Spleen (tissue), 11 donors: ENCODE data around the gene POLDIP3. TPM values are rescaled to one million over a fixed set of nuclear protein-coding genes. Genes with fewer than 3 reads are reported as not detected.
"Not testable (repeated sequence)": the region's sequence is repeated elsewhere in the genome, so short reads cannot be mapped to it uniquely, and the experiment has no call there.

Experiments
- DNase-seq: peaks from one replicate; pipeline ENCODE4 v3.0.0-alpha.2; 2020
- H3K27ac ChIP-seq, 8 donors: fragments of 200-600 bp; sonication (generic) in 7 of 8; 1 replicate in 4 of 8; 2 replicates in 4 of 8; pipeline versions ENCODE4 v1.5.0 to v1.8.0; 2016 to 2021; ENCODE audit warnings: inconsistent platforms in 4 of 8, mild to moderate bottlenecking in 4 of 8, moderate library complexity in 1 of 8
- H3K27me3 ChIP-seq, 7 donors: fragments of 200-600 bp; sonication (generic) in 6 of 7; replicated peaks in 1 of 7; 1 replicate in 4 of 7; 2 replicates in 3 of 7; pipeline versions ENCODE4 v1.5.0 to v1.8.0; 2016 to 2021; ENCODE audit warnings: inconsistent platforms in 3 of 7, mild to moderate bottlenecking in 1 of 7
- H3K36me3 ChIP-seq, 6 donors: fragments of 200-600 bp; sonication (generic) in 5 of 6; 1 replicate in 4 of 6; 2 replicates in 2 of 6; pipeline versions ENCODE4 v1.5.0 to v1.8.0; 2016 to 2021; ENCODE audit warnings: inconsistent platforms in 2 of 6
- H3K4me1 ChIP-seq, 6 donors: fragments of 200-600 bp; sonication (generic) in 5 of 6; 1 replicate in 3 of 6; 2 replicates in 3 of 6; pipeline versions ENCODE4 v1.5.0 to v1.8.0; 2016 to 2021; ENCODE audit warnings: inconsistent platforms in 3 of 6
- H3K4me3 ChIP-seq, 8 donors: fragments of 200-600 bp; sonication (generic) in 7 of 8; 1 replicate in 4 of 8; 2 replicates in 4 of 8; pipeline versions ENCODE4 v1.5.0 to v1.8.0; 2016 to 2021; ENCODE audit warnings: inconsistent platforms in 4 of 8, mild to moderate bottlenecking in 4 of 8, moderate library complexity in 2 of 8
- H3K9me3 ChIP-seq, 8 donors: fragments of 200-600 bp; sonication (generic) in 7 of 8; 1 replicate in 4 of 8; 2 replicates in 4 of 8; pipeline versions ENCODE4 v1.5.0 to v1.8.0; 2016 to 2021; ENCODE audit warnings: inconsistent platforms in 4 of 8
- POLR2A ChIP-seq, 3 donors: fragments of 450-650 bp; IDR thresholded peaks; one replicate each; pipeline ENCODE4 v1.5.1; 2017; ENCODE audit warnings: antibody characterized with exemption in 3 of 3, mild to moderate bottlenecking in 1 of 3
- POLR2AphosphoS5 ChIP-seq, 3 donors: sonication (generic); formaldehyde crosslinking; IDR thresholded peaks; one replicate each; pipeline ENCODE4 v1.5.1; 2017; ENCODE audit warnings: antibody characterized with exemption in 3 of 3
- WGBS, 5 donors: extraction: QIAGEN DNeasy Blood & Tissue Kit in 3 of 5; methylation state at CpG; one replicate each; pipeline versions ENCODE4 v1.1.5 to v1.1.7; 2013 to 2018; 5-methylcytosine and 5-hydroxymethylcytosine counted together
- intact Hi-C: fragments of 100-400 bp; cut with DNase I; formaldehyde crosslinking; loops from one replicate; pipeline ENCODE4 v1.15.0; 2023; ENCODE audit warnings: low total_unique reads
- polyA plus RNA-seq, 3 donors: library from polyadenylated mRNA; stranded (reverse); fragments of 200-250 nt; gene quantifications; one replicate each; pipeline ENCODE4 v1.2.1, GENCODE V29; 2013
- small RNA-seq, 4 donors: library from RNA; depleted of rRNA; stranded (forward); fragments of <200 nt; gene quantifications; one replicate each; pipeline ENCODE3, GENCODE V24; 2016
- total RNA-seq, 7 donors: library from RNA; depleted of rRNA in 3 of 7; stranded (reverse); fragments of >200 nt in 3 of 7; fragmentation: NEBNext Ultra II Directional in 4 of 7; extraction: Animal tissue kit (Norgen Biotek cat#: 25700) in 4 of 7; gene quantifications; one replicate each; pipeline versions ENCODE4 v1.1.0 to v1.2.1, GENCODE V29; 2016 to 2021
- TF ChIP-seq, protein P1 (sequence below), 11 experiments: fragments of 200-600 bp in 7 of 11; fragments of 450-650 bp in 4 of 11; sonication (generic) in 4 of 11; IDR thresholded peaks in 8 of 11; conservative IDR thresholded peaks in 3 of 11; 1 replicate in 7 of 11; 2 replicates in 4 of 11; pipeline versions ENCODE4 v1.4.0 to v1.8.0; 2016 to 2021; ENCODE audit warnings: antibody characterized with exemption in 11 of 11, inconsistent platforms in 4 of 11, mild to moderate bottlenecking in 1 of 11
- donor health status: healthy with polysubstance abuse.
- donor health status: DM: no; HTN: no; CAD: no; lungs with moderate emphysema.
- donor health status: DM: no; HTN: no; CAD: no.
- donor health status: Bipolar disorder and iron deficiency.
- donor health status: healthy.
- donor health status: DM: no; HTN: no; CAD: no.
- donor health status: DM: yes; HTN: yes; CAD: no.

Gene POLDIP3
- total and polyA plus RNA-seq, 10 donors, result 17.5 to 64.7 (median 40.7) TPM

DNA sequence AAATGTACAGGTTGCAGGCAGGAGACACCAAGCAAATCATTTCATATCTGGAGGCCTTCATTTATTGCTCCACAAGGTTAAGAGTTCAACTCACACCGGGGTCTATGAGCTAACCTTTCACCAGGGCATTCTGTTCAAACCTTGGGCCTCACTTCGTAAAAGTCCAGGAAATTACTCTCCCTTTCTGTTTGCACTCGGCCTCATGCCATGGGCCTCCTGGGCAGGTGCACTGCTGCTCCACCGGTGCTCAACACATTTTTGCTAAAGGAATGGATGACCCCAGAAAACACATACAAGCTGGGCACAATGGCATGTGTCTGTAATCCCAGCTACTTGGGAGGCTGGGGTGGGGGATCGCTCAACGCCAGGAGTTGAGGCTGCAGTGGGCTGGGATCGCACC, 78.5 kb downstream of the POLDIP3 start:
- Histone ChIP-seq H3K27ac (peak overlapping the region in 2 of 8 donors; percentile 61 to 81), H3K27me3 (no peaks in the 10 kb centered on the region), H3K4me1 (peaks cover 0 to 58% (median 27%) of the 10 kb centered on the region in 6 donors), H3K36me3 (no peaks in the 10 kb centered on the region), H3K9me3 (no peaks in the 10 kb centered on the region), H3K4me3 (no peak overlapping the region)
- intact Hi-C loops, result no loop called here
- TF ChIP-seq POLR2AphosphoS5 (IDR thresholded peaks at IDR 0.05) (no peak), POLR2A (IDR thresholded peaks at IDR 0.05) (no peak)
- TF ChIP-seq, protein P1, sequence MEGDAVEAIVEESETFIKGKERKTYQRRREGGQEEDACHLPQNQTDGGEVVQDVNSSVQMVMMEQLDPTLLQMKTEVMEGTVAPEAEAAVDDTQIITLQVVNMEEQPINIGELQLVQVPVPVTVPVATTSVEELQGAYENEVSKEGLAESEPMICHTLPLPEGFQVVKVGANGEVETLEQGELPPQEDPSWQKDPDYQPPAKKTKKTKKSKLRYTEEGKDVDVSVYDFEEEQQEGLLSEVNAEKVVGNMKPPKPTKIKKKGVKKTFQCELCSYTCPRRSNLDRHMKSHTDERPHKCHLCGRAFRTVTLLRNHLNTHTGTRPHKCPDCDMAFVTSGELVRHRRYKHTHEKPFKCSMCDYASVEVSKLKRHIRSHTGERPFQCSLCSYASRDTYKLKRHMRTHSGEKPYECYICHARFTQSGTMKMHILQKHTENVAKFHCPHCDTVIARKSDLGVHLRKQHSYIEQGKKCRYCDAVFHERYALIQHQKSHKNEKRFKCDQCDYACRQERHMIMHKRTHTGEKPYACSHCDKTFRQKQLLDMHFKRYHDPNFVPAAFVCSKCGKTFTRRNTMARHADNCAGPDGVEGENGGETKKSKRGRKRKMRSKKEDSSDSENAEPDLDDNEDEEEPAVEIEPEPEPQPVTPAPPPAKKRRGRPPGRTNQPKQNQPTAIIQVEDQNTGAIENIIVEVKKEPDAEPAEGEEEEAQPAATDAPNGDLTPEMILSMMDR (IDR thresholded peaks at IDR 0.05 in 8 of 11, conservative IDR thresholded peaks at IDR 0.05 in 3 of 11), result no peak
- no peak for DNase-seq
- 88 to 92% (median 89%) methylated on average over 7 of the region's 7 CpGs for WGBS, 5 donors

DNA sequence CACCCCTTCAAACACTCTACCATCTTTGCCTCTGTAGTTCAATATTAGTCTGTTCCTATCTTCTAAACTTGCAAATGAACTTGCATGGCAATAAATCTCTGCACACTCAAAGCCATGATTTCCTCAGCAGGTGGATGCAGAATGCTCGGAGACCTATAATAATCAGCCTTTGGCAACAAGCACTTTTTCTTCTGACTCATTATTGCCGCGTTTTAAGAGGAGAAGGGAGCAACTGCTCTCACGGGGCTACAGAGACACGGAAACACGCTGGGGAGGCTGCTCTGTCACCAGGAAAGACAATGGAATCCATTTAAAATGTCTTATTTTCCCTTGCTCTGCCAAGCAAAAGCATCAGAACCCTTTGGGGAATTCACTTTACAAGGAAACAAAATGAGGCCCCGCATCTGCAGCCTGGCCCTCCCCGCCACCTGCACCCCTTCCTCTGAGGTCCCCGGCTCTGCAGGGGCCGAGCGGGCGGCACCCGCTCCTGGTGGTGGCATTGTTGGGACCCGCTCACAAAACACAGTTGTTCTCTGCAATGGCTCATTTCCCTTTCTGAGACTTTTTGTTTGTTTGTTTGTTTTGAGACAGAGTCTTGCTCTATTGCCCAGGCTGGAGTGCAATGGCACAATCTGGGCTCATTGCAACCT, 79.5 kb downstream of the POLDIP3 start:
- not testable (repeated sequence) for H3K27ac ChIP-seq
- 83 to 100% (median 96%) methylated on average over 1 to 4 of the region's 14 CpGs for WGBS, 5 donors

More for the DNA sequence above, 79.5 kb downstream of the POLDIP3 start:
- H3K4me3 ChIP-seq, intact Hi-C loops, H3K27me3 ChIP-seq, DNase-seq, H3K9me3 ChIP-seq, H3K36me3 ChIP-seq: not testable (repeated sequence)
- peaks cover 0 to 58% (median 27%) of the 10 kb centered on the region in 6 donors for H3K4me1 ChIP-seq

Small RNA genes lying within 50 kb of the gene (small RNA-seq; reads per million reads assigned to genes)
- gene RN7SKP80 (0 reads per million in 4 donors), gene RNU6-513P (0 reads per million in 4 donors)

Other genes starting within 250 kb of the POLDIP3 start
- 10 to 100 TPM; 18.7 to 56.6 (median 39.0) TPM for gene NFAM1, start 182.5 kb downstream of the POLDIP3 start, total RNA-seq
- 10 to 100 TPM in 1 of 3 donors, 1 to 10 TPM in 2; 2.0 to 10.6 (median 3.0) TPM for gene NFAM1, start 182.5 kb downstream of the POLDIP3 start, polyA plus RNA-seq
- 10 to 100 TPM; 27.1 to 47.4 (median 42.5) TPM for gene RRP7A, start 95.1 kb downstream of the POLDIP3 start, total RNA-seq
- 10 to 100 TPM in 2 of 3 donors, 1 to 10 TPM in 1; 8.9 to 38.8 (median 31.5) TPM for gene RRP7A, start 95.1 kb downstream of the POLDIP3 start, polyA plus RNA-seq
- 1 to 10 TPM; 1.7 to 4.1 (median 3.0) TPM for gene SERHL2, start 60.9 kb downstream of the POLDIP3 start, total RNA-seq
- 1 to 10 TPM; 2.2 to 4.1 (median 2.6) TPM for gene SERHL2, start 60.9 kb downstream of the POLDIP3 start, polyA plus RNA-seq
- gene ATP5MGL, start 25.7 kb upstream of the POLDIP3 start, total RNA-seq, result 1 to 10 TPM in 4 of 7 donors, under 1 TPM in 1, not detected in 2; 0.63 to 1.7 (median 1.1) TPM
- gene ATP5MGL, start 25.7 kb upstream of the POLDIP3 start, polyA plus RNA-seq, result not detected
- gene CYB5R3, start 34.5 kb upstream of the POLDIP3 start, total RNA-seq, result 100 to 1,000 TPM in 4 of 7 donors, 10 to 100 TPM in 3; 61.7 to 134 (median 101) TPM
- gene CYB5R3, start 34.5 kb upstream of the POLDIP3 start, polyA plus RNA-seq, result 10 to 100 TPM; 37.3 to 79.7 (median 66.7) TPM
- 10 to 100 TPM; 13.3 to 45.2 (median 23.1) TPM for gene A4GALT, start 106.0 kb upstream of the POLDIP3 start, total RNA-seq
- 10 to 100 TPM in 1 of 3 donors, 1 to 10 TPM in 2; 7.3 to 22.1 (median 9.0) TPM for gene A4GALT, start 106.0 kb upstream of the POLDIP3 start, polyA plus RNA-seq
- gene ARFGAP3, start 242.4 kb upstream of the POLDIP3 start, total RNA-seq, result 10 to 100 TPM; 30.9 to 46.8 (median 40.8) TPM
- gene ARFGAP3, start 242.4 kb upstream of the POLDIP3 start, polyA plus RNA-seq, result 10 to 100 TPM; 15.0 to 23.6 (median 15.6) TPM